Measurements from ENCODE around the gene FFAR3.
"Not testable (repeated sequence)": the region's sequence is repeated elsewhere in the genome, so short reads cannot be mapped to it uniquely, and the experiment has no call there.

Gene FFAR3

DNA sequence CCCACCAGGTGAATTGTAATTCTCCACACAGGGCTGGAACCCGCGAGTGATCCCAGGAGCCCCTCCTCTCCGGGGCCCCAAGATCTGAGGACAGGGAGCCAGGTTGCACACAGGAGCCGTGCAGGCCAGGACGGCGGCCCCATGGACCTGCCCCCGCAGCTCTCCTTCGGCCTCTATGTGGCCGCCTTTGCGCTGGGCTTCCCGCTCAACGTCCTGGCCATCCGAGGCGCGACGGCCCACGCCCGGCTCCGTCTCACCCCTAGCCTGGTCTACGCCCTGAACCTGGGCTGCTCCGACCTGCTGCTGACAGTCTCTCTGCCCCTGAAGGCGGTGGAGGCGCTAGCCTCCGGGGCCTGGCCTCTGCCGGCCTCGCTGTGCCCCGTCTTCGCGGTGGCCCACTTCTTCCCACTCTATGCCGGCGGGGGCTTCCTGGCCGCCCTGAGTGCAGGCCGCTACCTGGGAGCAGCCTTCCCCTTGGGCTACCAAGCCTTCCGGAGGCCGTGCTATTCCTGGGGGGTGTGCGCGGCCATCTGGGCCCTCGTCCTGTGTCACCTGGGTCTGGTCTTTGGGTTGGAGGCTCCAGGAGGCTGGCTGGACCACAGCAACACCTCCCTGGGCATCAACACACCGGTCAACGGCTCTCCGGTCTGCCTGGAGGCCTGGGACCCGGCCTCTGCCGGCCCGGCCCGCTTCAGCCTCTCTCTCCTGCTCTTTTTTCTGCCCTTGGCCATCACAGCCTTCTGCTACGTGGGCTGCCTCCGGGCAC, 6.7 kb upstream of the FFAR3 start:
- no peak for DNase-seq (ENCODE audit: low read depth)

GRCh38 chr19:35352177-35352447, 6.1 kb upstream of the FFAR3 start:
- no peak for DNase-seq (ENCODE audit: low read depth)

DNA sequence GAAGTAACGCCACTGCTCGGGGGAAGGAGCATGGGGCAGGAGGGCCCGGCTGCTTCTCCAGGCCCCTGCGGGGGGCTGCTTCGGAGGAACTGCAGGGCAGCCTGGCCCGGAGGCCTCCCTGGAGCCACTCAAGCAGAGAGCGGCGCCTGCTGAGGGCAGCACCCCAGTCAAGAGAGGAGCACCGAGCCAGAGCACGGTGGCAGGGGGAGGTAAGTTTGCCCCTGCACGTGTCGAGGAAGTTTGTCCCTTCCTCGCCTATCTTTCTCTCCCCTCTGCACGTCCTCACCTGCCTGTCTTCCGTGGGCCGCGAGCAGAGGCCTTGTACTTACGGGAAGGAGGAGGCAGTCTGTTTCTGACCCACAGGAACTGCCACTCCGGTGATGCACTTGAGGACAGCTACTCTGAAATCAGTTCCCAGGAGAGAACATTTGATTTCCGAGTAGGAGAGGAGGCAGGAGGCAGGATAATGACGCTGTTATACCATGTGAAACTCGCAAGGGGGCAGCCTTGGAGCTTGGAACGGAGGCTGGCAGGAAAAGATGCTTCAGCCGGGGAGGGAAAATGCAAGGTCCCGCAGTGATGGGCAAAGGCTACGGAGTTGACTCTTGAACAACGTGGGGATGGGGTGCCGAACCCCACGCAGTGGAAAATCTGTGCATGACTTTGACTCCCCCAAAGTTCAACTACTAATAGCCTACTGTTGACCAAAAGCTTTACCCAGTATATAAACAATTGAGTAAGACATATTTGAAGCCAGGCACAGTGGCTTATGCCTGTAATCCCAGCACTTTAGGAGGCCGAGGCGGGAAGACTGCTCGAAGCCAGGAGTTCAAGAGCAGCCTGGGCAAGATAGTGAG, 5.6 kb upstream of the FFAR3 start:
- peak; percentile 42 for DNase-seq (ENCODE audit: low read depth)

DNA sequence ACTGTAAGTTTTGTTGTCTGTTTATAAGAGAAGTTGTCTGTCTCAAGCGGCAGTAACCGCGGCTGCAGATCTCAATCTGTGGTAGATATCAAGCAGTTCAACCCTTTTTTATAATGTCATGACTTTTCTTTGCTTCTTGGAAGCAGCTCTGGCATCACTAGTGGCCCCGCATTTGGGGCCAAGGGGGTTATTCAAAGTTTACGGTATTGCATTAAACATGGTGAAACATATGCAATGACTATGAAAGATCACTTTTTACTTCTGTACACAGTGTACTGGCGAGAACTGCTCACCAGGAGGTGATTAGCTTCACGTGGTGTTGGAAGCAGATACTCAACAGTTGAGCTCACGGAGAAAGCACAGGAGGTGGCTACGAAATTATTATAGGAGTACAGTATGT, 4.6 kb upstream of the FFAR3 start:
- no peak for DNase-seq (ENCODE audit: low read depth)

DNA sequence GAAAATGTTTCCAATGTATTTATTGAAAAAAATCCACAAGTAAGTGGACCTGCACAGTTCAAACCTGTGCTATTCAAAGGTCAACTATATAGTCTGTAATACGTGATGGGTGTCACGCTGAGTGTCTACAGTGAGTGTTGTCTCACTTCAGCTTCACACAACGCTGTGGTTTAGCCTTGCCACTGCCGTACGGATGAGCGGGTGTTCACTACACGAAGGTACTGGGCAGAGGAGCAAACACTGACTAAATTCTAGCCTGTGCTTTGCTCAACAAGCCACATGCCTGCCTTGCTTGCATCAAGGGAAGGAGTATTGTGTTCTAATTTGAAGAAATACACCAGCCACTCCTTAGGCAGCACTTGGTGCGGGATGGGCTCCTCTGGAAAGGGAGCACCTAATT, 3.4 kb upstream of the FFAR3 start:
- DNase-seq (ENCODE audit: low read depth), result no peak

DNA sequence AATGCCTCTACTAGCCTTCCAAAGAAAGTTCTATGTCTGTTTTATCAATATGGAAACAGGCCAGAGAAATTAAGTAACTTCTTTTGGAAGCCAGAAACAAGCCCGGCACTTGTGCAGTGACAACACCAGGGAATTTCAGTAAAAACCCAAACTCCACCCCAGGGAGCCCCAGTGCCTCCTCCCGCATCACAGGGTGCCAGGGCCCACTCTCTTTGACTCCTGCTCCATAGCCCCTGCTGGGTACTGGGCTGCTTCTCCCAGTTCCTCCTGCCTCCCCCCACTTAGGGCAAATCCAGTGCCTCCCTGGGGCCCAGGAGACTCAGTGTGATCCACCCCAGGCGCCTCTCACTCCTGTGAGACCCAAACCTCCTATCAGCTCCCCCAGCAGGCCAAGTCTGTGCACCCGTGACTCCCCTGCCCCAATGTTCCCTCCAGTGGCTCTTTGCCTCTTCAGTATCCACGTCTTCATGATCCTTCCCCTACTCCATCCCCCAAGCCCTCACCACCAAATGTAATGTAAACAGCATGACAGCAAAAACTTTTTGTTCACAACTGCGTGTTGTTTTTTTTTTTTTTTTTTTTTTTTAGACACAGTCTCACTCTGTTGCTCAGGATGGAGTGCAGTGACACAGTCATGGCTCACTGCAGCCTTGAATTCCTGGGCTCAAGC, 2.3 kb upstream of the FFAR3 start:
- DNase-seq (ENCODE audit: low read depth), result no peak

DNA sequence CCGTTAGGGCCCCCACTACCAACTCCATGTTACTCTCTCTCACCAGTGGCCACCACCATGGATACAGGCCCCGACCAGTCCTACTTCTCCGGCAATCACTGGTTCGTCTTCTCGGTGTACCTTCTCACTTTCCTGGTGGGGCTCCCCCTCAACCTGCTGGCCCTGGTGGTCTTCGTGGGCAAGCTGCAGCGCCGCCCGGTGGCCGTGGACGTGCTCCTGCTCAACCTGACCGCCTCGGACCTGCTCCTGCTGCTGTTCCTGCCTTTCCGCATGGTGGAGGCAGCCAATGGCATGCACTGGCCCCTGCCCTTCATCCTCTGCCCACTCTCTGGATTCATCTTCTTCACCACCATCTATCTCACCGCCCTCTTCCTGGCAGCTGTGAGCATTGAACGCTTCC, 574 bp downstream of the FFAR3 start:
- not testable (repeated sequence) for DNase-seq (ENCODE audit: low read depth)

- not testable (repeated sequence) for DNase-seq (ENCODE audit: low read depth)
Measured at GRCh38 chr19:35359395-35359794, 1.1 kb downstream of the FFAR3 start.

GRCh38 chr19:35360081-35360480, 1.8 kb downstream of the FFAR3 start:
- DNase-seq (ENCODE audit: low read depth), result not testable (repeated sequence)

DNA sequence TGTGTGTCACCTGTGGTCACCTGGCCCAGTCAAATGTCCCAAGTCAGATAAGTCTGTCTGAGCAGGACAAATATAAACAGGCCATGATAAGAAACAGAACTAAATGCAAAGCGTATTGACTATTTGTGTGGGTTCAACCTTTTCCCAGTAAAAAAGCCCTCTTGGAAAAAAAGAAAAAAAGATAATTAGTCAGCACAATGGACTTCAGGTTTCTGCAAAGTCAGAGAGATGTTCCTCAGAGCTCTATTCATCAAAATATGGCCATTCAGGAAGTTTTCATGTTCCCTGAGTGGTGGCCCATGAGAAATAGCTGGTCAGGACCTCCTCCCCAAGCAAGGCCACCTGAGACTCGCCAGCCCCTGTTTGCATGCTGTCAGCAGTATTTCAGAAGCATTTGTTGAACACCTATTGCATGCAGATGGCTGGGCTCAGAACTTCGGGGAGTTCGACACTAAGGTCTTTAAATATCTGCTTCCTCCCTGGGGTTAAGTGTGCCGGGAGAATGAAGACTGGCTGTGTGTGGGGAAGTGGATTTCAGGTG, 2.7 kb downstream of the FFAR3 start:
- DNase-seq (ENCODE audit: low read depth), result no peak

GRCh38 chr19:35362261-35363000, 4.2 kb downstream of the FFAR3 start:
- no peak for DNase-seq (ENCODE audit: low read depth)

DNA sequence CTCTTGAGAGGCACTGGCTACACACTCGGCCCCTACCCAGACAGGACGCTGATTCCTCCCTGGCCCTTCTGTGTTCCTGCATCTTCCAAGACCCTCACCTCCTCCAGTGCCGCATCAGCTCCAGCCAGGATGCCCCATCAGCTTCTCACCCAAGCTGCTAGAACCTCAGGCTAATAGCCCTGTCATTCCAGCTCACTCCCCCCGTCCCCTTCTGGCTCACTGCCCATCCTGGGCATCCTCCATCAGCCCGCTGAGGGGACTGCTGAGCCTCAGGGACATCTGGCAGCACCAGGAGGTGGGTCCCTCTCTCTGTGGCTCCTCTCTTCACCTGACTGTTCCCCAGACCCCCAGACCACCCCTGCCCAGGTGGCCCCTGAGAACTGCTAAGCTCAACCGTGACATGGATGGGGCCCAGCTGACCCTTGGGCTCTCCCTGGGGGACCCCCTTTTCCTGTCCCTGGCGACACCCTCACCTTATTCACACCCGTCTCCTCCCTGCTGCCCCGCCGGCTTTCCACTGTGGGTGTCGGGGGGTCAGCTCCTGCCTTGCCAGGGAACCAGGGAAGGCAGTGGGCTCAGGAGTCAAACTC, 4.8 kb downstream of the FFAR3 start:
- no peak for DNase-seq (ENCODE audit: low read depth)

DNA sequence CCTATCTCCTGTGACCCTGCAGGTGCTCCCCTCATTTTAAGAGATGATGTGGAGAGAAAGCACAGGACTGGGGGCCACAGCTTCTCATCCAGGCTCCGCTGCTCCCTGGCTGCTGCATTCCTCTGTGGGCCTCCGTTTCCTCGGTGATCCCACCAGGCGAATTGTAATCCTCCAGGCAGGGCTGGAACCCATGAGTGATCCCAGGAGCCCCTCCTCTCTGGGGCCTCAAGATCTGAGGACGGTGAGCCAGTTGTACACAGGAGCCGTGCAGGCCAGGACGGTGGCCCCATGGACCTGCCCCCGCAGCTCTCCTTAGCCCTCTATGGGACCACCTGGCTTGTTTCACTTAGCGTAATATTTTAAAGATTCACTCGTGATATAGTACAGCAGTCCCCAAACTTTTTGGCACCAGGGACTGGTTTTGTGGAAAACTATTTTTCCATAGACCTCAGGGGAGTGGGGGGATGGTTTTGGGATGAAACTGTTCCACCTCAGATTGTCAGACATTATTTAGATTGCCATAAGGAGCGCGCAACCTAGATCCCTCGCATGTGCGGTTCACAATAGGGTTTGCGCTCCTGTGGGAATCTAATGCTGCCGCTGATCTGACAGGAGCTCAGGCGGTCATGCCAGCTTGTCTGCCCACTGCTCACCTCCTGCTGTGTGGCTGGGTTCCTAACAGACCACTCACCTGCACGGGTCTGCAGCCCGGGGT, 5.6 kb downstream of the FFAR3 start:
- DNase-seq (ENCODE audit: low read depth), result no peak

- DNase-seq (ENCODE audit: low read depth), result no peak
Measured at GRCh38 chr19:35365303-35365702, 7.0 kb downstream of the FFAR3 start.

DNA sequence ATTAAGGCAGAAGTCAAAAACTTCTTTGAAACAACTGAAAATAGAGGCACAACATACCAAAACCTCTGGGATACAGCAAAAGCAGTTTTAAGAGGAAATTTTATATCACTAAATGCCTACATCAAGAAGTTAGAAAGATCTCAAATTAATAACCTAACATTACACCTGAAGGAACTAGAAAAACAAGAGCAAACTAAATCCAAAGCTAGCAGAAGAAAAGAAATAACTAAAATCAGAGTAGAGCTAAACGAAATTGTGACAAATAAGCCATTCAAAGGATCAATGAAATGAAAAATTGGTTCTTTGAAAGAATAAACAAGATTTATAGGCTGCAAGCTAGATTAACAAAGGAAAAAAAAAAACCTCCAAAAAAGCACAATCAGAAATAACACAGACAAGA, 10.1 kb downstream of the FFAR3 start:
- DNase-seq (ENCODE audit: low read depth), result no peak

DNA sequence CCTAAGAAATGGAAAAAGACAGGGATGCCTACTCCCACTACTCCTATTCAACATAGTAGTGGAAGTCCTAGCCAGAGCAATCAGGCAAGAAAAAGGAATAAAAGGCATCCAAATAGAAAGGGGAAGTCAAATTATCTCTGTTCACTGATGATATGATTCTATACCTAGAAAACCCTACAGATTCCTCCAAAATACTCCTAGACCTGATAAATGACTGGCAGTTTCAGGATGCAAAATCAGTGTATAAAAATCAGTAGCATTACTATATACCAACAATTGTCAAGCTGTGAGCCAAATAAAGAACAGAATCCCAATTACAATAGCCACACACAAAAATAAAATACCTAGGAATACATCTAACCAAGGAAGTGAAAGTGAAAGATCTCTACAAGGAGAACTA, 11.3 kb downstream of the FFAR3 start:
- DNase-seq (ENCODE audit: low read depth), result no peak

GRCh38 chr19:35370722-35371121, 12.5 kb downstream of the FFAR3 start, which contains the start of gene GPR42:
Gene GPR42 (plus strand): TSS chr19:35371068. CDS start chr19:35371360, 292 bp downstream.
- DNase-seq (ENCODE audit: low read depth), result no peak

GRCh38 chr19:35373492-35373891, 15.2 kb downstream of the FFAR3 start:
- DNase-seq (ENCODE audit: low read depth), result no peak

GRCh38 chr19:35374031-35374430, 15.8 kb downstream of the FFAR3 start:
- not testable (repeated sequence) for DNase-seq (ENCODE audit: low read depth)

DNA sequence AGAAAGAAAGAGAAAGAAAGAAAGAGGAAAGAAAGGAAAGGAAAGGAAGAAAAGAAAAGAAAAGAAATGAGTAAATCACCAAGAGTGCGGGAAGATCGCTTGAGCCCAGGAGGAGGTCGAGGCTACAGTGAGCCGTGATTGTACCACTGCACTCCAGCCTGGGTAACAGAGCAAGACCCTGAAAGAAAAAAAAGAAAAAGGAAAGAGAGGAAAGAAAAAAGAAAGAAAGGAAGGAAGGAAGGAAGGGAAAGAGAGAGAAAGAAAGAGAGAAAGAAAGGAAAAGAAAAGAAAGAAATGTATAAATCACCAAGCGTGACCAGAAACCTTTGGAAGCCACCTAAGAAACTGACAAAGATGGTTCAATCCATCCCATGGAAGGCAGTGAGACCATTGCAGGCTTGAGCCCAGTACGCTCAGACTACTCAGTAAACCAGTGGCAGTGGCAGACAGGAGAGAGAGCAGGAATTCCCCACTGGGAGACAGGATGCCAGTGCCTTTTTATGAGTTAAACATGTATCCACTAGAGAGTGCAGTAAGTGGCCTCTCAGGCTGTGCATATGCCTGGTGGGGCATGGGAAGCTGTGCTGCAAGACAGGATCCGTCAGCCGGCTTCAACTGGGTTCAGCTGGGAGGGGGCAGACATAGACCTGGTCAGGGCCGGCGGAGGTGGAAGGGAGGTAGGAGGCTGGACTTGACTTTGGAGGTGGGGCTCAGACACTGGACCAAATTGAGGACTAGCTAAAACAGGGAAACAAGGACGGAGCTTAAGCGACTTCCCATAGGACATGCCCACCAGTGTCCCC, 17.4 kb downstream of the FFAR3 start:
- DNase-seq (ENCODE audit: low read depth), result no peak

Measured in T-helper 22 cell (primary cell).